GM13977 (cell line): ENCODE measurements around the gene DNMT3L.
"Not testable (repeated sequence)": the region's sequence is repeated elsewhere in the genome, so short reads cannot be mapped to it uniquely, and the experiment has no call there.

Experiments
- DNase-seq: peaks from one replicate; pipeline ENCODE4 v3.0.0; 2012; ENCODE audit warnings: low spot score
- CTCF ChIP-seq: IDR thresholded peaks from 2 replicates; pipeline ENCODE4 v1.5.1; 2012; ENCODE audit warnings: mild to moderate bottlenecking, control low read depth; ENCODE audit not compliant: insufficient read depth; ENCODE audit errors: extremely low read depth, missing control alignments
- in situ Hi-C: fragments of 300-500 bp; cut with MboI; formaldehyde crosslinking; loops from one replicate; pipeline ENCODE4 v1.12.0; 2022; ENCODE audit warnings: low sequenced_read_pairs, low pct_unique_long_range_greater_than_20kb, mixed read lengths, inconsistent platforms; ENCODE audit not compliant: unreplicated experiment

DNMT3L gene

DNA sequence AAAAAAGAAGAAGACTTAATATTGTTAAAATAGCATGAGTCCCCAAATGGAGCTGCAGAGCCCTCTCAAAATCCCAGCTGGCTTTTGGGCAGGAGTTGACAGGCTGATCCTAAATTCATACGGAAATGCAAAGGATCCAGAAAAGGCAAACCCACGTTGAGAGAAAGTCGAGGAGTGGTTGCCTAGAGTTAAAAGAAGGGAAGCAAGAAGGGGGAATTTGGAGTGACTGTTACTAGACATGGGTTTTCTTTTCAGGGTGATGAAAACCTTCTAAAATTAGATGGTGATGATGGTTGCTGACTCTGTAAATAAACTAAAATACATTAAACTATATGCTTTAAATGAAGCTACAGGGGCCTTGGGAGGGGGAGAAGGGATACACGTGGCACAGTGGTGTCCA is 1.6 kb downstream of the DNMT3L start:
- in situ Hi-C loops: no loop called here
- no peak for TF ChIP-seq CTCF
- no peak for DNase-seq

DNA sequence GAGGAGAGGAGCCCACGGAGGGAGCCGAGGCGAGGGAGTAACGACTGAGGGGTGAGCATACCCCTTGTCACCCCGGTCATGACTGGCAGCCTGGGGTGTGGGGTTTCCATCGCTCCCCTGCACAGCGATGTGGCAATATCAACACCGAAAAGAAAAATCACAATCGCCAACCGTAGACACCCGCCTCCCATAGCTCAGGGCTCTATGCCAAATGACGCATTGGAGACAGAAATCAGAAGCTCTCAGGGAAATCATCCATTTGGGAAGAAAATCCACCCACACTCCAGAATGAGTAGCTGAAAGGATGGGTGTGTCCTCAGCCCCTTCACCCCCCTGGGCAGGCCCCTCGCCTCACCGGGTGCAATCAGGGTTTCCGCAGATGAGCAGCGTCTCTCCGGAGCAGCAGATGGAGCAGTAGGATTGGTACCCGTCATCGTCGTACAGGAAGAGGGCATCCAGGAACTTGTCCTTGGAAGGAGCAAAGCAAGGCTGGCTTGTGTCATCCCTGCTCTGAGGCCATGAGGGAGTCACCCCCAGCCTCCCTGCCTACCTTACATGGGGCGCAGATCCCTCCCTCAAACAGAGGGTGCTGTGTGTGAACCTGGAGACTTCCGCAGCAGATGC is 2.5 kb downstream of the DNMT3L start:
- in situ Hi-C loops: no loop called here
- TF ChIP-seq CTCF: no peak
- DNase-seq: no peak

DNA sequence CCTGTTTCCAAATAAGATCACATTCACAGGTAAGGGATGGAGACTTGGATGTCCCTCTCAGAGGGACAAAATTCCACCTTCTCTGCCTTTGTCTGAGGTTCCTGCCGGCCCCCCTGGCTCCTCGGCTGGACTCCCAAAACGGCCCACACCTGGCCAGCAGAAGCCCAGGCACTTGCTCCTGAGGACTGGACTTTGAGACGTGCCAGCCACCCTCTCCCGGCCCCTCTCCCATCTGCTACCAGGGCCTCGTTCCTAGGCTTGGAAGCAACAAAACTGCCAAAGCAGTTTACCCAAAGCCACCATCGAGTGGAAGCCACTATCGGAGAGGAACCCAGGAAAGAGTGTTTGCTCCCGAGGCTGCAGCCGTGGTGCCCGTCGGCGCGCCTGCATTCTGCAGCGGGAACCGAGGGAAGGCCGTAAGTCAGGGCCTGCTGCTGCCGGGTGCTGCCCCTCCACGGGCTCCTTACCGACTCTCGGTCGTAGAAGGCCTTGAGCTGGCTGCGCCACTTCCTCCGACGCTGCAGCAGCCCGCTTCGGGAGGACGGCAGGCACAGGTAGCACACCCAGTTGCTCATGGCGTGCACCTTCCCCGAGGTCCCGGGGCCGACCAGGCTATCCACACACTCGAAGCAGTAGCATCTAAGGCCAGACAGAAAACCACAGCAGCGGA is 3.5 kb downstream of the DNMT3L start:
- in situ Hi-C loops: no loop called here
- no peak for TF ChIP-seq CTCF
- DNase-seq: no peak

- no peak for DNase-seq
- TF ChIP-seq CTCF: no peak
- in situ Hi-C loops: no loop called here
These were observed 6.2 kb downstream of the DNMT3L start for GRCh38 chr21:44255511-44255981.

DNA sequence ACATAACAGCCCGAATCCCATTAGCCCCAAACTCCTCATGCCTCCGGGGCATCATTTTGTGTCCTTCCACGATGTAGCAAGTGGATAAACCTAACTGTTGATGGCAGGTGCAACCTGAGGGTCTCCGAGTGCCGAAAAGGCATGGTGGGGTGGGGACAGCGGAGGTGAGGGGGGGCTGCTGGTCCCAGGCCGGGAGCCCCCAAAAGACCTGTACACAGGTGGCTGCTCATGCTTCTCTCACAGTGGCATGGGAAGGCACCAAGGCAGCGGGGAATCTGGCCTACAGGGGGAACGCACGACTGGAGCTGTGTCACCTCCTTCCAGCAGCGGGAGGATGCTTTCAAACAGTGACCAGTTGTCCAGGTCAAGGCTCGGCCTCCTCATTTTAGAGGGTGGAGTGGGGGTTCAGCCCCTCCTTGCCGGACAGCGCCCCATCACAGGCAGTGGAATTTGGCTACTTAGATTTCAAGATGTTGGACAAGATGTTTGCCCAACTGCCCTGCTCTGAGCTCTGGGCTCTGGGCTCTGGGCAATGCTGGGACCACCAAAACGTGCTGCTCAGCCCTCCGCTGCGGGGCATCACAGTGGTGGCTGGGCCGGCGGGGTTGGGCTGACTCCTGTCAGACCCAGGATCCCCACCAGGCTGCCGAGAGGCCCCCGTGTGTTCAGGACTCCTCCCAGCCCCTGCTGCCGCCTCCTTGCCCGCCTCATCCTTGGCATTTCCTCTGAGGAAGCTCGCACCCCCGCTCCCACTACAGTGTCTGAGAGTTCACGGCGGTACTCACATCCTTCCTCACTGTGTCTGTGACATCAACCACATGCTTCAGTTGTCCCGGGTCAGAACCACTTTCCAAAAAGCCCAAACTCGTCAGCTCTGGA is 7.6 kb downstream of the DNMT3L start:
- no peak for DNase-seq
- TF ChIP-seq CTCF: no peak
- in situ Hi-C loops: no loop called here

- in situ Hi-C loops, DNase-seq: not testable (repeated sequence)
These were observed 12.3 kb downstream of the DNMT3L start for GRCh38 chr21:44249204-44250037.

- in situ Hi-C loops, DNase-seq: not testable (repeated sequence)
These were observed 13.8 kb downstream of the DNMT3L start for GRCh38 chr21:44247904-44248303.

- DNase-seq, in situ Hi-C loops: not testable (repeated sequence)
These were observed 17.7 kb downstream of the DNMT3L start for GRCh38 chr21:44243980-44244379.

- in situ Hi-C loops, DNase-seq: not testable (repeated sequence)
These were observed 20.4 kb downstream of the DNMT3L start for GRCh38 chr21:44241281-44241680.

- in situ Hi-C loops, DNase-seq: not testable (repeated sequence)
These were observed 20.9 kb downstream of the DNMT3L start, which contains the start of gene ICOSLG for GRCh38 chr21:44240842-44241241. Gene ICOSLG, minus strand, starts transcription at chr21:44240943. Its CDS starts 126 bp downstream, at chr21:44240817.
